ENCODE data around the gene NFATC1. TPM values are rescaled to one million over a fixed set of nuclear protein-coding genes. Genes with fewer than 3 reads are reported as not detected.

Gene NFATC1
- polyA plus RNA-seq, 1 of the 3 experiments (the other 2 are of a cell fraction): 0.02 TPM

DNA sequence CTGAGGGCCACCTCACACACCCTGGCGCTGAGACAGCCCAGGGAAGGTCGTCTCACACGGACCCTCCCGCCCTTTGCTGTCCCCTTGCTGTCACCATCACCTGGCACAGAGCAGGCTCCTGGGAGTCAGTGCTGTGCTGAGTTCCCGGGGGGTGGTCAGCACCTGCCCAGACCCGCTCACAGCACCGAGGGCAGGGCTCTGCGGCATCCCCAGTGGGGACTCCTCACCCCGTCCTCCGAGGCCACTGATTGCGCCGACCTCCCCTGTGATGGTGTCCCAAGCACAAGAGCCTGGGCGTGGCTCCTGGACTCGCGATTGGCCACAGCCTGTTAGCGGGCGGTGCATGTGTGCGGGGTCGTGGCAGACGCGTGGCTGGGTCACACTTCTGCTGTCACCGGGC, 65.9 kb downstream of the NFATC1 start (continued):
- TF ChIP-seq SMC3 (IDR thresholded peaks at IDR 0.05; ENCODE audit: low read depth, low read length): no peak
- no peak for TF ChIP-seq CHD2 (IDR thresholded peaks at IDR 0.05; ENCODE audit: low read length, partially characterized antibody)
- no peak for TF ChIP-seq TEAD4 (IDR thresholded peaks at IDR 0.05; ENCODE audit: borderline replicate concordance, insufficient read depth)
- TF ChIP-seq EZH2phosphoT487 (IDR thresholded peaks at IDR 0.05; ENCODE audit: borderline replicate concordance, low read depth): no peak

DNA sequence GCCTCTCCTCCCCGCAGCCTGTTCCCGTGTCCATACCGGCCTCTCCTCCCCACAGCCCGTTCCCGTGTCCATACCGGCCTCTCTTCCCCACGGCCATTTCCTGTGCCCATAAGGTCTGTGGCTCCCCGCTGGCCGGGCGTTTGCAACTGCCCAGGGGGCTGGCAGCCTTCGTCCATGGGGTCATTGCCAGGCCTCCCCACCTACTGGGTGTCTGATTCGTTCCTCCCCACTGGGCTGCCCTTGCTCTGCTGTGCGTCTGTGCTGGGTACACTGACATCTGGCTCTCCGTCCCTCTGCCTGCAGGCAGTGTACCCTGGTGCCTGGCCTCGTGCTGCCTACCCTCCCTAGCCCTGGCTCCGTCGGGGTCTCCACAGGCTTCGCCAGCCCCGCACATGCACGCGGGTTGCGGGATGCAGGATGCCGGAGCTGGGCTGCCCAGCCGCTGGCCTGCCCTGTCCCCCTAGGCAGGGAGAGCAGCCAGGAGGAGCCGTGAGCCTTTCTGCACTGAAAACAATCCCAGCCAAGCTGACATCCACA, 67.8 kb downstream of the NFATC1 start:
- H3K9me3 ChIP-seq: no peaks in the 10 kb centered on the region
- ChIA-PET CTCF (no interaction called here), POLR2A (no interaction called here)
- no peaks in the 10 kb centered on the region for H3K79me2 ChIP-seq (ENCODE audit: insufficient read depth)
- no peaks in the 10 kb centered on the region; a peak in 1 of 4 replicates for H3K4me1 ChIP-seq (ENCODE audit: control insufficient read depth in 1 of 2, insufficient read depth in 2 of 2, low read depth in 1 of 2, low read length in 1 of 2)
- no peak overlapping the region for H2AFZ ChIP-seq (ENCODE audit: low read depth)
- no peak overlapping the region for H3K4me2 ChIP-seq
- TF ChIP-seq MXI1 (IDR thresholded peaks at IDR 0.05; ENCODE audit: low read depth, low read length) (no peak), CHD2 (IDR thresholded peaks at IDR 0.05; ENCODE audit: low read length, partially characterized antibody) (no peak), TEAD4 (IDR thresholded peaks at IDR 0.05; ENCODE audit: borderline replicate concordance, insufficient read depth) (no peak), RAD21 (IDR thresholded peaks at IDR 0.05; ENCODE audit: low read length) (no peak)
- H3K27me3 ChIP-seq (ENCODE audit: insufficient read depth): peaks cover 98% of the 10 kb centered on the region
- no peaks in the 10 kb centered on the region for H4K20me1 ChIP-seq (ENCODE audit: insufficient read depth)
- no peak overlapping the region for H3K9ac ChIP-seq
- H3F3A ChIP-seq (replicated peaks; ENCODE audit: insufficient read depth): no peaks in the 10 kb centered on the region
- no peaks in the 10 kb centered on the region for H3K36me3 ChIP-seq (replicated peaks in 1 of 2; ENCODE audit: control insufficient read depth in 1 of 2, insufficient read depth in 2 of 2, low read length in 1 of 2)
- DNase-seq: no peak
- no peak overlapping the region for H3K27ac ChIP-seq (ENCODE audit: low read depth in 2 of 2, low read length in 1 of 2)
- H3K4me3 ChIP-seq (ENCODE audit: low read depth in 2 of 2, low read length in 1 of 2): no peak overlapping the region
- WGBS (ENCODE audit: low lambda C conversion rate): 37% methylated on average over 14 of the region's 25 CpGs
- no peaks in the 10 kb centered on the region for H3K9me2 ChIP-seq

DNA sequence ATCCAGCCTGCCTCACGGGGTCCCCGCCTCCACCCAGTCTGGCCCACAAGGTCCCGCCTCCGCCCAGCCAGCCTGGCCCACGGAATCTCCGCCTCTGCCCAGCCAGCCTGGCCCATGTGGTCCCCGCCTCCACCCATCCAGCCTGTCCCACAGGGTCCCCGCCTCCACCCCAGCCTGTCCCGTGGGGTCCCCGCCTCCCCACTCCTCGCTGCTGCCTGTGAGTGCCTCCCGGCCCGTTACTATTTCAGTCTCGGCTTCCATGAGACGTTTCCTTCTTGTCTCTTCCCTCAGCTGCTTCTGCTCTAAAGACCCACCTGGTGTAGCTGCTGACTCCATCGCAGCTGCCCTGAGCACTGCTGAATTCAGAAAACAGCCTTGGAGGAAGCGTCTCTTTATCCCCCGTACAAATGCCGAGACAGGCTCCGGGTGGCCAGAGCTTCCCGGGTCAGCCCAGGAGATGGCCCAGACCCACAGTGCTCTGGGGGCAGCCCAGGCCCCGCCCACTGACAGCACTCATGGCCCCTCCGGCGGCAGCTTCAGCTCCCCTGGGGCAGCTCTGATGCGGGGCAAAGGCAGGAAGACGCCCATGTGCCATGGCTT, 69.8 kb downstream of the NFATC1 start:
- Histone ChIP-seq H3K9ac (no peak overlapping the region), H3K27ac (ENCODE audit: low read depth in 2 of 2, low read length in 1 of 2) (no peak overlapping the region), H3K9me2 (no peaks in the 10 kb centered on the region), H3K36me3 (replicated peaks in 1 of 2; ENCODE audit: control insufficient read depth in 1 of 2, insufficient read depth in 2 of 2, low read length in 1 of 2) (no peaks in the 10 kb centered on the region), H3K27me3 (ENCODE audit: insufficient read depth) (peaks cover 98% of the 10 kb centered on the region), H3K79me2 (ENCODE audit: insufficient read depth) (no peaks in the 10 kb centered on the region), H4K20me1 (ENCODE audit: insufficient read depth) (no peaks in the 10 kb centered on the region), H3K9me3 (no peaks in the 10 kb centered on the region), H2AFZ (ENCODE audit: low read depth) (no peak overlapping the region), H3K4me3 (ENCODE audit: low read depth in 2 of 2, low read length in 1 of 2) (no peak overlapping the region), H3K4me1 (ENCODE audit: control insufficient read depth in 1 of 2, insufficient read depth in 2 of 2, low read depth in 1 of 2, low read length in 1 of 2) (no peaks in the 10 kb centered on the region), H3K4me2 (no peak overlapping the region), H3F3A (replicated peaks; ENCODE audit: insufficient read depth) (no peaks in the 10 kb centered on the region)
- 11% methylated on average over 9 of the region's 26 CpGs for WGBS (ENCODE audit: low lambda C conversion rate)
- ChIA-PET CTCF (no interaction called here), POLR2A (no interaction called here)
- DNase-seq: no peak
- TF ChIP-seq EZH2phosphoT487 (IDR thresholded peaks at IDR 0.05; ENCODE audit: borderline replicate concordance, low read depth): no peak
- TF ChIP-seq SMC3 (IDR thresholded peaks at IDR 0.05; ENCODE audit: low read depth, low read length): no peak
- TF ChIP-seq, protein P1, sequence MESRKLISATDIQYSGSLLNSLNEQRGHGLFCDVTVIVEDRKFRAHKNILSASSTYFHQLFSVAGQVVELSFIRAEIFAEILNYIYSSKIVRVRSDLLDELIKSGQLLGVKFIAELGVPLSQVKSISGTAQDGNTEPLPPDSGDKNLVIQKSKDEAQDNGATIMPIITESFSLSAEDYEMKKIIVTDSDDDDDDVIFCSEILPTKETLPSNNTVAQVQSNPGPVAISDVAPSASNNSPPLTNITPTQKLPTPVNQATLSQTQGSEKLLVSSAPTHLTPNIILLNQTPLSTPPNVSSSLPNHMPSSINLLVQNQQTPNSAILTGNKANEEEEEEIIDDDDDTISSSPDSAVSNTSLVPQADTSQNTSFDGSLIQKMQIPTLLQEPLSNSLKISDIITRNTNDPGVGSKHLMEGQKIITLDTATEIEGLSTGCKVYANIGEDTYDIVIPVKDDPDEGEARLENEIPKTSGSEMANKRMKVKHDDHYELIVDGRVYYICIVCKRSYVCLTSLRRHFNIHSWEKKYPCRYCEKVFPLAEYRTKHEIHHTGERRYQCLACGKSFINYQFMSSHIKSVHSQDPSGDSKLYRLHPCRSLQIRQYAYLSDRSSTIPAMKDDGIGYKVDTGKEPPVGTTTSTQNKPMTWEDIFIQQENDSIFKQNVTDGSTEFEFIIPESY (IDR thresholded peaks at IDR 0.05; ENCODE audit: borderline replicate concordance, low read depth): no peak
- no peak for TF ChIP-seq RCOR1 (IDR thresholded peaks at IDR 0.05; ENCODE audit: low read length)
- no peak for TF ChIP-seq NRF1 (IDR thresholded peaks at IDR 0.05; ENCODE audit: low read depth, low read length)
- TF ChIP-seq MXI1 (IDR thresholded peaks at IDR 0.05; ENCODE audit: low read depth, low read length): no peak
- no peak for TF ChIP-seq RXRA (IDR thresholded peaks at IDR 0.05; ENCODE audit: borderline replicate concordance, low read depth)
- no peak for TF ChIP-seq ELF1 (IDR thresholded peaks at IDR 0.05)
- TF ChIP-seq, protein P2, sequence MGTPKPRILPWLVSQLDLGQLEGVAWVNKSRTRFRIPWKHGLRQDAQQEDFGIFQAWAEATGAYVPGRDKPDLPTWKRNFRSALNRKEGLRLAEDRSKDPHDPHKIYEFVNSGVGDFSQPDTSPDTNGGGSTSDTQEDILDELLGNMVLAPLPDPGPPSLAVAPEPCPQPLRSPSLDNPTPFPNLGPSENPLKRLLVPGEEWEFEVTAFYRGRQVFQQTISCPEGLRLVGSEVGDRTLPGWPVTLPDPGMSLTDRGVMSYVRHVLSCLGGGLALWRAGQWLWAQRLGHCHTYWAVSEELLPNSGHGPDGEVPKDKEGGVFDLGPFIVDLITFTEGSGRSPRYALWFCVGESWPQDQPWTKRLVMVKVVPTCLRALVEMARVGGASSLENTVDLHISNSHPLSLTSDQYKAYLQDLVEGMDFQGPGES (IDR thresholded peaks at IDR 0.05; ENCODE audit: low read depth, low read length): no peak
- TF ChIP-seq YY1 (IDR thresholded peaks at IDR 0.05; ENCODE audit: low read depth): no peak
- no peak for TF ChIP-seq GABPA (IDR thresholded peaks at IDR 0.05; ENCODE audit: low read depth)
- TF ChIP-seq RAD21 (IDR thresholded peaks at IDR 0.05; ENCODE audit: low read length): no peak
